A549 (cell line): Measurements from ENCODE around the gene CD164L2.

Experiments
- JUNB ChIP-seq: fragments of >200 bp; sonication (Bioruptor Twin); formaldehyde crosslinking; IDR thresholded peaks from 2 replicates; pipeline ENCODE4 v1.6.1; 2016
- MYC ChIP-seq: IDR thresholded peaks from 2 replicates; pipeline ENCODE4 v1.6.1; 2012; ENCODE audit warnings: mild to moderate bottlenecking, inconsistent platforms, low read length, improper control_type of control experiment, borderline replicate concordance
- POLR2A ChIP-seq: IDR thresholded peaks from 2 replicates; pipeline ENCODE4 v1.6.1; 2012; ENCODE audit warnings: mild to moderate bottlenecking, low read length
- TF ChIP-seq, protein P1 (sequence below): fragments of >200 bp; sonication (Bioruptor Twin); formaldehyde crosslinking; IDR thresholded peaks from 3 replicates; pipeline ENCODE4 v1.5.1; 2016
- TF ChIP-seq, protein P2 (sequence below): fragments of 200-600 bp; sonication (generic); IDR thresholded peaks from 2 replicates; pipeline ENCODE4 v1.6.1; 2016; ENCODE audit warnings: antibody characterized with exemption, mild to moderate bottlenecking, moderate library complexity

DNA sequence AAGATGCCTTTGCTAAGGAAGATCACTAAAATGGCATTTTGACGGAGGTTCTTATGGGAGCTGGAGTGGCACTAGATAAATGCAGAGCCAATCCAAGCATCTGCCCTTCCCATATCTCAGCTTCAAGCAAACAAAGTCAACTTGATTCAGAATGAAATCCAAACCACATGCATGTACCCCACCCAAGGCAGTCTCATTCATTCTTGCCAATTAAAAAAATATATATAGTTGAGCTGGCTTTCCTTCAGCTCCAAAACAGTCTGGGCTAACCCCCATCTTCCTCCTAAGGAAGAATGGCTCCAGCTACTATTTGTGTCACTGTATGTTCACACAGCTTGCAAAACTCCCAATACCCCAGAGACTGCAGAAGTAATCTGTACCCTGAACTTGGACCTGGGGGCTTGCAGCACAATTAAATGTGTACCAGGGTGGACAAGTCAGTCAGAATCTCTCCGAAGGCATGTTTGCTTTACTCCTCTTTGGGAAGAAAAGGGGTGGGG, 44.7 kb upstream of the CD164L2 start:
- TF ChIP-seq POLR2A (no peak), JUNB (no peak), MYC (no peak)
- TF ChIP-seq, protein P1, sequence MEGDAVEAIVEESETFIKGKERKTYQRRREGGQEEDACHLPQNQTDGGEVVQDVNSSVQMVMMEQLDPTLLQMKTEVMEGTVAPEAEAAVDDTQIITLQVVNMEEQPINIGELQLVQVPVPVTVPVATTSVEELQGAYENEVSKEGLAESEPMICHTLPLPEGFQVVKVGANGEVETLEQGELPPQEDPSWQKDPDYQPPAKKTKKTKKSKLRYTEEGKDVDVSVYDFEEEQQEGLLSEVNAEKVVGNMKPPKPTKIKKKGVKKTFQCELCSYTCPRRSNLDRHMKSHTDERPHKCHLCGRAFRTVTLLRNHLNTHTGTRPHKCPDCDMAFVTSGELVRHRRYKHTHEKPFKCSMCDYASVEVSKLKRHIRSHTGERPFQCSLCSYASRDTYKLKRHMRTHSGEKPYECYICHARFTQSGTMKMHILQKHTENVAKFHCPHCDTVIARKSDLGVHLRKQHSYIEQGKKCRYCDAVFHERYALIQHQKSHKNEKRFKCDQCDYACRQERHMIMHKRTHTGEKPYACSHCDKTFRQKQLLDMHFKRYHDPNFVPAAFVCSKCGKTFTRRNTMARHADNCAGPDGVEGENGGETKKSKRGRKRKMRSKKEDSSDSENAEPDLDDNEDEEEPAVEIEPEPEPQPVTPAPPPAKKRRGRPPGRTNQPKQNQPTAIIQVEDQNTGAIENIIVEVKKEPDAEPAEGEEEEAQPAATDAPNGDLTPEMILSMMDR = no peak
- TF ChIP-seq, protein P2, sequence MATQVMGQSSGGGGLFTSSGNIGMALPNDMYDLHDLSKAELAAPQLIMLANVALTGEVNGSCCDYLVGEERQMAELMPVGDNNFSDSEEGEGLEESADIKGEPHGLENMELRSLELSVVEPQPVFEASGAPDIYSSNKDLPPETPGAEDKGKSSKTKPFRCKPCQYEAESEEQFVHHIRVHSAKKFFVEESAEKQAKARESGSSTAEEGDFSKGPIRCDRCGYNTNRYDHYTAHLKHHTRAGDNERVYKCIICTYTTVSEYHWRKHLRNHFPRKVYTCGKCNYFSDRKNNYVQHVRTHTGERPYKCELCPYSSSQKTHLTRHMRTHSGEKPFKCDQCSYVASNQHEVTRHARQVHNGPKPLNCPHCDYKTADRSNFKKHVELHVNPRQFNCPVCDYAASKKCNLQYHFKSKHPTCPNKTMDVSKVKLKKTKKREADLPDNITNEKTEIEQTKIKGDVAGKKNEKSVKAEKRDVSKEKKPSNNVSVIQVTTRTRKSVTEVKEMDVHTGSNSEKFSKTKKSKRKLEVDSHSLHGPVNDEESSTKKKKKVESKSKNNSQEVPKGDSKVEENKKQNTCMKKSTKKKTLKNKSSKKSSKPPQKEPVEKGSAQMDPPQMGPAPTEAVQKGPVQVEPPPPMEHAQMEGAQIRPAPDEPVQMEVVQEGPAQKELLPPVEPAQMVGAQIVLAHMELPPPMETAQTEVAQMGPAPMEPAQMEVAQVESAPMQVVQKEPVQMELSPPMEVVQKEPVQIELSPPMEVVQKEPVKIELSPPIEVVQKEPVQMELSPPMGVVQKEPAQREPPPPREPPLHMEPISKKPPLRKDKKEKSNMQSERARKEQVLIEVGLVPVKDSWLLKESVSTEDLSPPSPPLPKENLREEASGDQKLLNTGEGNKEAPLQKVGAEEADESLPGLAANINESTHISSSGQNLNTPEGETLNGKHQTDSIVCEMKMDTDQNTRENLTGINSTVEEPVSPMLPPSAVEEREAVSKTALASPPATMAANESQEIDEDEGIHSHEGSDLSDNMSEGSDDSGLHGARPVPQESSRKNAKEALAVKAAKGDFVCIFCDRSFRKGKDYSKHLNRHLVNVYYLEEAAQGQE = no peak
